ENCODE data around the gene BICD1. TPM values are rescaled to one million over a fixed set of nuclear protein-coding genes. Genes with fewer than 3 reads are reported as not detected.
A peak's percentile ranks its signal among the peaks of the same experiment; 100 is the strongest.

Gene BICD1
- total RNA-seq, 1 donor from 2014 or later, result 49.5 TPM

DNA sequence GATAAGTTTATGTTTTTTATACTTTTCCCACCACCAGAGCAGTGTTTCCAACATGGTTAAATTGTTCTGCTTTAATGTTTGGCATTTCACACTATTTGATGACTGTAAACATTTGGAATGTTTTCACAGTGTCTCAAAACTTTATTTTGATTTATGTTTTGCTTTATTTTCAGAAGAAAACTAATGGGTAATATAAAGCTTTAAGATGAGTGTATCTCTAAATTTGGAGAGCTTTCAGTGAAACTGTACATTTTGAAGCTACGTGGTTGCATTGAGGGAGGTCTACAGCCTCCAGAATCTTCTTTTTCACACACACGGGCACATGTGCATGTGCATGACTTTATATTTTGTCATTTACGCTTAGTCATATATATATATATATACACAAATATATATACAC, 10.7 kb downstream of the BICD1 start:
- peaks cover 3% of the 10 kb centered on the region for H3K9me3 Mint-ChIP-seq
- H3K36me3 Mint-ChIP-seq (ENCODE audit: low read depth), result peaks cover 14% of the 10 kb centered on the region
- TF ChIP-seq, protein P1, sequence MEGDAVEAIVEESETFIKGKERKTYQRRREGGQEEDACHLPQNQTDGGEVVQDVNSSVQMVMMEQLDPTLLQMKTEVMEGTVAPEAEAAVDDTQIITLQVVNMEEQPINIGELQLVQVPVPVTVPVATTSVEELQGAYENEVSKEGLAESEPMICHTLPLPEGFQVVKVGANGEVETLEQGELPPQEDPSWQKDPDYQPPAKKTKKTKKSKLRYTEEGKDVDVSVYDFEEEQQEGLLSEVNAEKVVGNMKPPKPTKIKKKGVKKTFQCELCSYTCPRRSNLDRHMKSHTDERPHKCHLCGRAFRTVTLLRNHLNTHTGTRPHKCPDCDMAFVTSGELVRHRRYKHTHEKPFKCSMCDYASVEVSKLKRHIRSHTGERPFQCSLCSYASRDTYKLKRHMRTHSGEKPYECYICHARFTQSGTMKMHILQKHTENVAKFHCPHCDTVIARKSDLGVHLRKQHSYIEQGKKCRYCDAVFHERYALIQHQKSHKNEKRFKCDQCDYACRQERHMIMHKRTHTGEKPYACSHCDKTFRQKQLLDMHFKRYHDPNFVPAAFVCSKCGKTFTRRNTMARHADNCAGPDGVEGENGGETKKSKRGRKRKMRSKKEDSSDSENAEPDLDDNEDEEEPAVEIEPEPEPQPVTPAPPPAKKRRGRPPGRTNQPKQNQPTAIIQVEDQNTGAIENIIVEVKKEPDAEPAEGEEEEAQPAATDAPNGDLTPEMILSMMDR (conservative IDR thresholded peaks at IDR 0.05), result no peak
- no peak overlapping the region for H3K4me3 Mint-ChIP-seq
- H3K4me1 Mint-ChIP-seq, result peaks cover 23% of the 10 kb centered on the region
- H3K27ac Mint-ChIP-seq (ENCODE audit: unreplicated experiment), result no peak overlapping the region
- DNase-seq (ENCODE audit: low read depth, low spot score), result no peak
- H3K27me3 Mint-ChIP-seq (ENCODE audit: low read depth), result no peaks in the 10 kb centered on the region

DNA sequence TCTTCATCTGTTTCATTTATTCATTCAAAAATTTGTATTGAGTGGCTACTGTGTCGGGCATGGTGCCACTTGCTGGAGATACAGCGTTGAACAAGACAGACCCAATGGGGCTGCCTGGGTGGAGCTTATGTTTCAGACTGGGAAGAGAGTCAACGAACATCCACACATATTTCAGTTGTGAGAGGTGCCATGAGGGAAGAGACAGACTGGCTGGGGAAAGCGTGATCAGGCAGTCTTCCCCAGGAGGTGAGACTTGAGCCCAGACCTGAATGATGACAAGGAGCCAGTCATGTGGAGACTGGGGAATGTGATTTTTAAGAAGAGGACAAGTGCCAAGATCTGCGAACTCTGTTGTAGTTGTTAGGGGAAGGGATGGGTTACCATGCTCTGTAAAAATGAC, 12.2 kb downstream of the BICD1 start:
- TF ChIP-seq, protein P1 (conservative IDR thresholded peaks at IDR 0.05), result no peak
- DNase-seq (ENCODE audit: low read depth, low spot score), result no peak
- Mint-ChIP-seq H3K27me3 (ENCODE audit: low read depth) (no peaks in the 10 kb centered on the region), H3K9me3 (peaks cover 3% of the 10 kb centered on the region), H3K27ac (ENCODE audit: unreplicated experiment) (no peak overlapping the region), H3K4me1 (peaks cover 24% of the 10 kb centered on the region), H3K4me3 (no peak overlapping the region), H3K36me3 (ENCODE audit: low read depth) (peaks cover 9% of the 10 kb centered on the region)

DNA sequence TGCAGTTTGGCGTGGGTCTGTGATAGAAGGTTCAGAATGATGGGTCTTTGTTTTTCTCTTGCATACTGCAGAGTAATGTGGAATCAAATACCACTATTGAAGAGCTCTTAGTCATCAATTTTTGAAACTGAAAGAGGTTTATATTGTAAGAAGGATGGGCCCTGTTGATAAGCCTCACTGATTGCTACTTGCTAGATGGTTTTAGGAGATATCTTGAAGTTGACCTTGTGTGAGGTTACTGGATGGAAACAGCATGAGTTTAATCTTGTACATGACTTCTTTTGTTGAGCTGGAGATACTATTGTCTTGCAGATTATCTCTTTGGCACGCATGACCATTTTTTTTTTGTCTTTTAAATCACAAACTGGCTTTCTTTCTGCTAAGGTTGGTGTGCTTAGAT, 13.8 kb downstream of the BICD1 start:
- H3K4me1 Mint-ChIP-seq, result peaks cover 34% of the 10 kb centered on the region
- peaks cover 9% of the 10 kb centered on the region for H3K36me3 Mint-ChIP-seq (ENCODE audit: low read depth)
- H3K27me3 Mint-ChIP-seq (ENCODE audit: low read depth), result no peaks in the 10 kb centered on the region
- no peak for DNase-seq (ENCODE audit: low read depth, low spot score)
- no peak overlapping the region for H3K4me3 Mint-ChIP-seq
- H3K27ac Mint-ChIP-seq (ENCODE audit: unreplicated experiment), result peak overlapping the region; percentile 87
- H3K9me3 Mint-ChIP-seq, result peaks cover 3% of the 10 kb centered on the region
- TF ChIP-seq, protein P1 (conservative IDR thresholded peaks at IDR 0.05), result no peak

DNA sequence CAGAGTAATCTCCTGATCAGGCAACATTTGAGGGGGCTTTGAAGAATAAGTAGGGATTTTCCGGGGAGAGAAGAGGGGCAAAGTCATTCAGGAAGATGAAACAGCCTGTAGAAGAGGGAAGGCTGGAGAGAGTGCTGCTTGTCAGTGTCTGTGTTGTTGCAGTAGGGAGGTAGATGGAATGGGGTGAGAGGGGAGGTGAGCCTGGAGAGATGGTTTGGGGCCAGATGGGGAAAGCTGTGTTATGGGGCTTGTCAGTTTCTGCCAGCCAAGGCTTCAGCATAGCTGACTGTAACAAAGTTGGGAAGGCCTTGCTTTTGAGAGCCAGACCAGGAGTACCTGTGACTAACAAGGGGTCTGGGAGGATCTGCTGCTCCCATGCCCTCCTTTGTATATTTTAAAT, 18.0 kb downstream of the BICD1 start:
- Mint-ChIP-seq H3K27me3 (ENCODE audit: low read depth) (no peaks in the 10 kb centered on the region), H3K36me3 (ENCODE audit: low read depth) (peaks cover 5% of the 10 kb centered on the region), H3K27ac (ENCODE audit: unreplicated experiment) (peak overlapping the region; percentile 10), H3K9me3 (peaks cover 3% of the 10 kb centered on the region), H3K4me3 (no peak overlapping the region), H3K4me1 (peaks cover 26% of the 10 kb centered on the region)
- TF ChIP-seq, protein P1 (conservative IDR thresholded peaks at IDR 0.05), result no peak
- DNase-seq (ENCODE audit: low read depth, low spot score), result no peak

DNA sequence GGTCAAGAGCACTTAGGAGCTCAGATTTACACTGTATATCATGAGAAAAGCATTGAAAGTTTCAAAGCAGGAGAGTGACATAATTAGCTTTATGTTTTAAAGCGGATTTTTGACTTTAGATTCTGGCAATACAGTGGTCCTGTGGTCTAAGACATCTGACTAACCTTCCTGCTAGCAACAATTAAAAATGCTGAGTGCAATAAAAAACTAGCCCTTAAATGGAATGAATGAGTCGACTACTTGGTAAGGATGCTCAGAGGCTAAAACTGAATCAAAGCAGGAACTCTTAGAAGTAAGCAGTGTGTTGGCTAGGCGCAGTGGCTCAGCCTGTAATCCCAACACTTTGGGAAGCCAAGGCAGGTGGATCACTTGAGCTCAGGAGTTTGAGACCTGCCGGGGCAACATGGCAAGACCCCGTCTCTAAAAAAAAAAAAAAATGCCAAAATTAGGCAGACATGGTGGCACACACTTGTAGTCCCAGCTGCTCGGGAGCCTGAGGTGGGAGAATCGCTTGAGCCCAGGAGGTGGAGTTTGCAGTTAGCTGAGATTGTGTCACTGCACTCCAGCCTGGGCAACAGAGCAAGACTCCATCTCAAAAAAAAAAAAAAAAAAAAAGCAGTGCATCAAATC, 18.9 kb downstream of the BICD1 start:
- Mint-ChIP-seq H3K27ac (ENCODE audit: unreplicated experiment) (no peak overlapping the region), H3K36me3 (ENCODE audit: low read depth) (peaks cover under 1% of the 10 kb centered on the region), H3K27me3 (ENCODE audit: low read depth) (no peaks in the 10 kb centered on the region), H3K4me3 (no peak overlapping the region), H3K4me1 (peaks cover 18% of the 10 kb centered on the region), H3K9me3 (no peaks in the 10 kb centered on the region)
- TF ChIP-seq, protein P1 (conservative IDR thresholded peaks at IDR 0.05), result no peak
- no peak for DNase-seq (ENCODE audit: low read depth, low spot score)
